Skin epidermis (tissue), 12 donors: ENCODE measurements around the gene F7.
"Not testable (repeated sequence)": the region's sequence is repeated elsewhere in the genome, so short reads cannot be mapped to it uniquely, and the experiment has no call there.

Source experiments
- H3K27ac ChIP-seq, 21 experiments: fragments of 200-600 bp; sonication (generic) in 11 of 21; one replicate each; pipeline ENCODE4 v1.5.0; 2020; ENCODE audit warnings: mild to moderate bottlenecking in 3 of 21, inconsistent platforms in 2 of 21, moderate library complexity in 2 of 21
- H3K4me3 ChIP-seq, 7 experiments: fragments of 200-600 bp; sonication (generic) in 2 of 7; one replicate each; pipeline ENCODE4 v1.5.0; 2020; ENCODE audit warnings: inconsistent platforms in 2 of 7, mild to moderate bottlenecking in 2 of 7, moderate library complexity in 1 of 7

Gene F7

GRCh38 chr13:113096052-113096744 is 9.4 kb upstream of the F7 start:
- no peak overlapping the region for H3K27ac ChIP-seq
- H3K4me3 ChIP-seq, result no peak overlapping the region

- Histone ChIP-seq H3K27ac (no peak overlapping the region), H3K4me3 (no peak overlapping the region)
Observed at GRCh38 chr13:113096745-113097305, 8.8 kb upstream of the F7 start.

DNA sequence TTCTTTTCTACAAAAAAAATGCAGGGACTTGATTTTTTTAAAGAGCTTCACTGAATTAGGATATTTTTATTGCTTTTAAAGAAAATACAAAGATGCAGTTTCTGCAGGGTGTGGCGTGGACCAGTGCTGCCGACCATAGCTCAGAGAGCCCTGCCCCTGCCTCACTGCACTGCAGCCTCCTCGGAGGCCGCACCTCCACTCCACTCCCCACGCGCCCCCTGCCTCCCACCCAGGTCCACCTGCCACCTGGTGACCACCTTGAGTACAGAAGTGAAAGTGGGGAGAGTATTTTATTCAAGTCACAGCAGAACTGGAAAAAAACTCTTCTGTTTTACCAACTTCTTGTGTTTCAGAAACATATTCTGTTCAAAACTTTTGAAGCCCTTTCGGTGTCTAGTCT is 7.9 kb upstream of the F7 start:
- Histone ChIP-seq H3K27ac (no peak overlapping the region), H3K4me3 (no peak overlapping the region)

GRCh38 chr13:113098162-113098732 is 7.3 kb upstream of the F7 start:
- Histone ChIP-seq H3K27ac (peak overlapping the region in 1 of 21 experiments; percentile 44), H3K4me3 (no peak overlapping the region)

- no peak overlapping the region for H3K27ac ChIP-seq
- no peak overlapping the region for H3K4me3 ChIP-seq
Observed at GRCh38 chr13:113099142-113099541, 6.4 kb upstream of the F7 start.

GRCh38 chr13:113102302-113102701 is 3.3 kb upstream of the F7 start:
- not testable (repeated sequence) for H3K4me3 ChIP-seq, H3K27ac ChIP-seq

- H3K27ac ChIP-seq, result no peak overlapping the region
- H3K4me3 ChIP-seq, result no peak overlapping the region
Observed at GRCh38 chr13:113102727-113103126, 2.9 kb upstream of the F7 start.

GRCh38 chr13:113103646-113104045 is 1.9 kb upstream of the F7 start:
- Histone ChIP-seq H3K4me3 (no peak overlapping the region), H3K27ac (no peak overlapping the region)

- H3K27ac ChIP-seq, result no peak overlapping the region
Observed at GRCh38 chr13:113105921-113106452, 396 bp downstream of the F7 start.

DNA sequence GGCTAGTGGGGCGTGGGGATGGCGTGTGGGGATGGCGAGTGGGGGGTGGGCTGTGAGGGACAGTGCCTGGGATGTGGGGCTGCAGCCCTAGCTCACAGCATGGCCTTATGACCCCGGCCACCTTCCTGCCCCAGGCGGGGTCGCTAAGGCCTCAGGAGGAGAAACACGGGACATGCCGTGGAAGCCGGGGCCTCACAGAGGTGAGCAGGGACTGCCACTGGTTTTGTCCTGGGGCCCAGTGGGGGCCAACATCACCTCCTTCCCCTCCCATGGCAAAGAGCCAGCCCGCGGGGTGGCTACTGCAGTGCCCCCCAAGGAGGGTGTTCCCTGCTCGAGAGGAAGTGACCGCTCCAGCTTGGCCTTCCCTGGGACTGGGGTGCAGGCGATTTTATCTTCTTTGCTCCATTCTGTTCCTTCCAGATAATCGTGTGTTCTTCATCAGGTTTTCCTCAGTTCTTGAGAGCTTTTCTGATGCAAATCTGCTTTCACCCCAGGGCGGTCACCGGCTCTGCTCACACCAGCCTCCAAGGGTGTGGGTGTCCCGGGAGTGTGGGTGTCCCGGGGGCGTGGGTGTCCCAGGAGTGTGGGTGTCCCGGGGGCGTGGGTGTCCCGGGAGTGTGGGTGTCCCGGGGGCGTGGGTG is 1.2 kb downstream of the F7 start:
- Histone ChIP-seq H3K4me3 (no peak overlapping the region), H3K27ac (no peak overlapping the region)

More at GRCh38 chr13:113105921-113106452, 396 bp downstream of the F7 start:
- no peak overlapping the region for H3K4me3 ChIP-seq

DNA sequence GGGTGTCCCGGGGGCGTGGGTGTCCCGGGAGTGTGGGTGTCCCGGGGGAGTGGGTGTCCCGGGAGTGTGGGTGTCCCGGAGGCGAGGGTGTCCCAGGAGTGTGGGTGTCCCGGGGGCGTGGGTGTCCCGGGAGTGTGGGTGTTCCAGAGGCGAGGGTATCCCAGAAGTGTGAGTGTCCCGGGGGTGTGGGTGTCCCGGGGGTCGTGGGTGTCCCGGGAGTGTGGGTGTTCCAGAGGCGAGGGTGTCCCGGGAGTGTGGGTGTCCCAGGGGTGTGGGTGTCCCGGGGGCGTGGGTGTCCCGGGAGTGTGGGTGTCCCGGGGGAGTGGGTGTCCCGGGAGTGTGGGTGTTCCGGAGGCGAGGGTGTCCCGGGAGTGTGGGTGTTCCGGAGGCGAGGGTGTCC is 2.9 kb downstream of the F7 start:
- not testable (repeated sequence) for H3K27ac ChIP-seq, H3K4me3 ChIP-seq

DNA sequence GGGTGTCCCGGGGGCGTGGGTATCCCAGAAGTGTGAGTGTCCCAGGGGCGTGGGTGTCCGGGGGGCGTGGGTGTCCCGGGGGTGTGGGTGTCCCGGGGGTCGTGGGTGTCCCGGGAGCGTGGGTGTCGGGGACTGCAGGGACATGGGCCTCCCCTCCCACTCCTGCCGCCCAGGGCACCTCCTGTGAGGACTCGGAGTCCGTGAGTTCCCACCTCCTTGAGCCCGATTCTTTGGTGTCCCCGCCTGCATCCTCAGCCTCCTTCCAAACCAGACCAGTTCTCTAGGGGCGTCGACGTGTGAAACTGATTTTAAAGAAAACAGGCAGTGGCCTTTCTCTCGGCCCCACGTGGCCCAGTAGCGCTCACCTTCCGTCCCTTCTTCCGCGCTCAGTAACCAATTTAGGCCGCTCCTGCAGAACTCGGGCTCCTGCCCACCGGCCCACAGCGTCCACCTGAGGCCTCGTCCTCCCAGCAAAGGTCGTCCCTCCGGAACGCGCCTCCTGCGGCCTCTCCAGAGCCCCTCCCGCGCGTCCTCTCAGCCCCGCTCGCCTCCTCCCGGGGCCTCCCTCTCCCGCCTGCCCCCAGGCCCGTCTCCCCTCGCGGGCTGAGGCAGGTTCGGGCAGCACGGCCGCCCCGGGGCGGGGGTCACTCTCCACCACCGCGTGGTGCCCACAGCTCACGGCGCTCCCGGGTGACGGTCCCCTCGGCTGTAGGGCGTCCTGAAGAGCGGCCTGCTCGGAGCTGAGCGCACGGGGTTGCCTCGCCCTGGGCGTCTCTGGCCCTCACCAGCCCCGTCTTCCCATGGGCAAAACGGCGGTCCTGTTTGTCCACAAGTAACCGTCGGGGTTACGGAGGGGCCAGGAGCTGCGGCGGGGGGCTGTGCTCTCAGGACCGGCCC is 3.8 kb downstream of the F7 start:
- no peak overlapping the region for H3K27ac ChIP-seq
- H3K4me3 ChIP-seq, result peak overlapping the region in 4 of 7 experiments; percentile 23 to 44 (median 42)

- H3K27ac ChIP-seq, result peak overlapping the region in 2 of 21 experiments; percentile 10 to 47
- H3K4me3 ChIP-seq, result peak overlapping the region; percentile 15 to 44 (median 32)
Observed at GRCh38 chr13:113110048-113110851, 4.7 kb downstream of the F7 start.

GRCh38 chr13:113110852-113111315 is 5.3 kb downstream of the F7 start:
- H3K4me3 ChIP-seq, result peak overlapping the region; percentile 15 to 44 (median 32)

DNA sequence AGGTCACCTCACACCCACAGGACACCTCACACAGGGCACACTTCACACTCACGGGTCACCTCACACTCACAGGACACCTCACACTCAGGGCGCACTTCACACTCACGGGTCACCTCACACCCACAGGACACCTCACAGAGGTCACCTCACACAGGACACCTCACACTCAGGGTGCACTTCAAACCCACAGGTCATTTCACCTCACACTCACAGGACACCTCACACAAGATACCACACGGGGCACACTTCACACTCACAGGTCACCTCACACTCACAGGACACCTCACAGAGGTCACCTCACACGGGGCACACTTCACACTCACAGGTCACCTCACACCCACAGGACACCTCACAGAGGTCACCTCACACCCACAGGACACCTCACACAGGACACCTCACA is 6.2 kb downstream of the F7 start:
- H3K4me3 ChIP-seq, H3K27ac ChIP-seq: not testable (repeated sequence)

More at GRCh38 chr13:113110852-113111315, 5.3 kb downstream of the F7 start:
- H3K27ac ChIP-seq, result peak overlapping the region in 2 of 21 experiments; percentile 10 to 47

- not testable (repeated sequence) for H3K4me3 ChIP-seq, H3K27ac ChIP-seq
Observed at GRCh38 chr13:113112475-113112874, 6.9 kb downstream of the F7 start.

GRCh38 chr13:113112893-113113845 is 7.6 kb downstream of the F7 start:
- H3K4me3 ChIP-seq, result no peak overlapping the region
- no peak overlapping the region for H3K27ac ChIP-seq
